Esophagus muscularis mucosa (tissue), 4 donors: ENCODE data around the gene TIGAR.

Experiments used
- CTCF ChIP-seq, 3 experiments: fragments of 200-600 bp in 2 of 3; fragments of 450-650 bp in 1 of 3; sonication (generic) in 2 of 3; IDR thresholded peaks; one replicate each; pipeline ENCODE4 v1.5.1; 2017 to 2019; ENCODE audit warnings: antibody characterized with exemption in 3 of 3, mild to moderate bottlenecking in 2 of 3, moderate library complexity in 1 of 3
- EP300 ChIP-seq: sonication (generic); formaldehyde crosslinking; IDR thresholded peaks from one replicate; pipeline ENCODE4 v1.6.1; 2017; ENCODE audit warnings: antibody characterized with exemption
- POLR2A ChIP-seq: fragments of 450-650 bp; IDR thresholded peaks from one replicate; pipeline ENCODE4 v1.6.1; 2017; ENCODE audit warnings: antibody characterized with exemption, moderate library complexity, mild to moderate bottlenecking, low read depth
- POLR2AphosphoS5 ChIP-seq, 2 donors: sonication (generic); formaldehyde crosslinking; IDR thresholded peaks; one replicate each; pipeline ENCODE4 v1.6.1; 2017; ENCODE audit warnings: antibody characterized with exemption in 2 of 2

GRCh38 chr12:4273273-4273651 is 47.8 kb upstream of the TIGAR start:
- TF ChIP-seq POLR2A: no peak
- TF ChIP-seq CTCF (IDR thresholded peaks at IDR 0.05): no peak
- TF ChIP-seq POLR2AphosphoS5 (IDR thresholded peaks at IDR 0.05): no peak
- TF ChIP-seq EP300: no peak
